ENCODE measurements around the gene FOXE3.

DNA sequence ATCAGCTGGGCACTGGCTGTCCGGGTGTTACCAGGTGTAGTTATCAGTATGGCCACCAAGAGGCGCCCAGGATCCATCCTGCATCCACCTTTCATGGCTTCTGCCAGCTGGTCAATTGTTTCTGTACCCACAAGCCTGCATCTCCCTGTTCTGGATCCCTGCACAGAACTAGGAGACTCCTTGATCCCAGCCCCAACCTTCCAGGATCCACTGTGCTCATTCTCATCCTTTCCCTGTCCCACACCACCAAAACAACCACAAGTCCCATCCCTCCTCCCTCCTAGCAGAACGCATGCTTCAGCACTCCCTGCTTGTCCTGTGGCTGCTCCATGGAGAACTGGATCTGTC is 27.2 kb upstream of the FOXE3 start:
- TF ChIP-seq, protein P1, sequence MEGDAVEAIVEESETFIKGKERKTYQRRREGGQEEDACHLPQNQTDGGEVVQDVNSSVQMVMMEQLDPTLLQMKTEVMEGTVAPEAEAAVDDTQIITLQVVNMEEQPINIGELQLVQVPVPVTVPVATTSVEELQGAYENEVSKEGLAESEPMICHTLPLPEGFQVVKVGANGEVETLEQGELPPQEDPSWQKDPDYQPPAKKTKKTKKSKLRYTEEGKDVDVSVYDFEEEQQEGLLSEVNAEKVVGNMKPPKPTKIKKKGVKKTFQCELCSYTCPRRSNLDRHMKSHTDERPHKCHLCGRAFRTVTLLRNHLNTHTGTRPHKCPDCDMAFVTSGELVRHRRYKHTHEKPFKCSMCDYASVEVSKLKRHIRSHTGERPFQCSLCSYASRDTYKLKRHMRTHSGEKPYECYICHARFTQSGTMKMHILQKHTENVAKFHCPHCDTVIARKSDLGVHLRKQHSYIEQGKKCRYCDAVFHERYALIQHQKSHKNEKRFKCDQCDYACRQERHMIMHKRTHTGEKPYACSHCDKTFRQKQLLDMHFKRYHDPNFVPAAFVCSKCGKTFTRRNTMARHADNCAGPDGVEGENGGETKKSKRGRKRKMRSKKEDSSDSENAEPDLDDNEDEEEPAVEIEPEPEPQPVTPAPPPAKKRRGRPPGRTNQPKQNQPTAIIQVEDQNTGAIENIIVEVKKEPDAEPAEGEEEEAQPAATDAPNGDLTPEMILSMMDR (IDR thresholded peaks at IDR 0.05) = no peak
- no peak for TF ChIP-seq POLR2A (IDR thresholded peaks at IDR 0.05)
